ENCODE measurements around the gene MICOS13.
"Not testable (repeated sequence)": the region's sequence is repeated elsewhere in the genome, so short reads cannot be mapped to it uniquely, and the experiment has no call there.

Gene MICOS13

DNA sequence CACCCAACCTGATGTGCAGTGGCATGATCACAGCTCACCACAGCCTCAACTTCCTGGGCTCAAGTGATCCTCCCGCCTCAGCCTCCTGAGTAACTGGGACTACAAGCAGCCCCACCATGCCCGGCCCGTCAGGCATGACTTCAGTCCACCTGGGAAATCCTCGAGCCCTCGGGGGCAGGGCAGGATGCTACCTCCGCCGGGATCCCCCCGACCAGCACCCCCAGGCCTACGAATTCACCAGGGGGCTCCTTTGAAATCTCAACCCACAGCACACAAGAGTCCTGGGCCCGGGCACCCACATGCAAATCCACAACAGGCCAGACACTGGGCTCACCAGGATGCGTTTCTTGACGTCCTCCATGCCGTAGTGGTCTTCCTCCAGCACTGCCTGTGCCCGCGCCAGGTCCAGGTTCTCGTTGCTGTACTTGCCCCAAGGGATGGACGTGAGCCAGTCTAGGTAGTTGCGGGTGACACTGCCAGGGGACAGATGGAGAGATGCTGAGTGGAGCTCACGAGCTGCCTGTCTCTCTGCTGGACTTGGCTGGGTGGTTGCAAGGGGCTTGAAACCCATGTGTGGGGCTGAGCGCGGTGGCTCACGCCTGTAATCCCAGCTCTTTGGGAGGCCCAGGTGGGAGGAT lies 20.3 kb upstream of the MICOS13 start:
- DNase-seq: no peak

DNA sequence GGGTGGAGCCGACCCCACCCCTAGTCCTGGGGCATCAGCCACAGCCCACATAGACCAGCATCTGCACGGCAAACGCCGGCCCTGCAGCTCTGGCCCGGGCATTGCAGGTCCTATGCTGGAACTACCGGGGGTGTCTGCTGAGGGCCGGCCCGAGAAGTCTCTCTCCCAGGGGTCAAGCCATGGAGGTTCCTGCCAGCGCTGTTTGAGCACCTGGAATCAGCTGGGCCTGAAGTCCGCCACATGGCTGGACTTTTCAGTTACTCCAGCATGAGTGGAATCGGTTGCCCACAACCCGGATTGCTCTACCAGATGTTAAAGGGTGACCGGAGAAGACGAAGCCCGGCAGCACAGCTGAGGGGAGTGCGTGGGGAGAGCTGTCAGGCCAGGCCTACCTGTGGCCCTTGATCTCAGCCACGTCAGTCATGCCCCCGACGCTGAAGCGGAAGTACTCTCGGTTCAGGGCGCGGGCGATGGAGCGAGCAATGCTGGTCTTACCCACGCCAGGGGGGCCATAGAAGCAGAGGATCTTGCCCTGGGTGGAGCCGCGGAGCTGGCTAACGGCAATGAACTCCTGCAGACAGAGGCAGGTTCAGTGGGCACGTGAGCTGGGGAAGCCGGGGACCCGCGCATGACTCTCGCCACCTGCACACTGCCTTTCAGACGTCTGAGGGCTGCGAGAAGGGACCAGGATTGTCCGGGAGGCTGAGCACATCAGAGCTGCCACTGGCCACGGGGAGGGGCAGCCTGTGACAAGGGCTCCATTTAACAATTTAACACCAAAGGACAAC lies 18.5 kb upstream of the MICOS13 start:
- no peak for DNase-seq

DNA sequence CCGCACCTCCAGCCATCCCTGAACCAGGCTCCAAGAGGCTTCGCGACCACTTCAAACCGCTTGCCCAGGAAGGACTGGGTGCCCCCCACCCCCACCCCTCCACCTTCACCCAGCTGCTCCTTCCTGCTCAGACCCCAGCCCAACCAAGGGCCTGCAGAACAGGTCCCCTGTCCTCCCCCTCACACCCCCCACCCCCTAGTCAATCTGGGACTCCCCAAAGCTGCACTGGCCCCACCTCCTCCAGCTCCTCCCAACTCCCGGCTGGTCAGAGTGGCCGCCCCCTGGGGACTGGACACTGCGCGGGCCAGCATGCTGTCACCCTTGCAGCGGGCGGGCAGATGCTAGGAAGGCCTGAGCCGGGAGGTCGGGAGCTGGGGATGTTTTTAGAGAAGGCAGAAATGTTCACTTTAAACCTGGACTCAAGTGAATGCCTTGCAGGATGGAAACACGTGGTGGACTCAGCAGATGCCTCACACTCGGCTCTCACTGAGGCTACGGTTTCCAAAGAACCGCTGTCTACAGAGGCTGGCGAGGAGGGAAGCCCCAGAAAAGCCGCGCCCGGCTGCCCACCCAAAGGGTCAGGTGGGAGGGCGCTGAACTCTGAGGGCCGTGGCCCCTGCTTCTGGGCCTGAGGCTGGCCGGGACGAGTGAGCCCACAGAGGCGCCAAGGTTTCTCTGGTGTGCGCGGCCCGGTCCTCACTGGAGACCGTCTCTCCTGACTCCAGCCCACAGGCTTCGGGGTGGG lies 17.7 kb upstream of the MICOS13 start:
- no peak for DNase-seq

DNA sequence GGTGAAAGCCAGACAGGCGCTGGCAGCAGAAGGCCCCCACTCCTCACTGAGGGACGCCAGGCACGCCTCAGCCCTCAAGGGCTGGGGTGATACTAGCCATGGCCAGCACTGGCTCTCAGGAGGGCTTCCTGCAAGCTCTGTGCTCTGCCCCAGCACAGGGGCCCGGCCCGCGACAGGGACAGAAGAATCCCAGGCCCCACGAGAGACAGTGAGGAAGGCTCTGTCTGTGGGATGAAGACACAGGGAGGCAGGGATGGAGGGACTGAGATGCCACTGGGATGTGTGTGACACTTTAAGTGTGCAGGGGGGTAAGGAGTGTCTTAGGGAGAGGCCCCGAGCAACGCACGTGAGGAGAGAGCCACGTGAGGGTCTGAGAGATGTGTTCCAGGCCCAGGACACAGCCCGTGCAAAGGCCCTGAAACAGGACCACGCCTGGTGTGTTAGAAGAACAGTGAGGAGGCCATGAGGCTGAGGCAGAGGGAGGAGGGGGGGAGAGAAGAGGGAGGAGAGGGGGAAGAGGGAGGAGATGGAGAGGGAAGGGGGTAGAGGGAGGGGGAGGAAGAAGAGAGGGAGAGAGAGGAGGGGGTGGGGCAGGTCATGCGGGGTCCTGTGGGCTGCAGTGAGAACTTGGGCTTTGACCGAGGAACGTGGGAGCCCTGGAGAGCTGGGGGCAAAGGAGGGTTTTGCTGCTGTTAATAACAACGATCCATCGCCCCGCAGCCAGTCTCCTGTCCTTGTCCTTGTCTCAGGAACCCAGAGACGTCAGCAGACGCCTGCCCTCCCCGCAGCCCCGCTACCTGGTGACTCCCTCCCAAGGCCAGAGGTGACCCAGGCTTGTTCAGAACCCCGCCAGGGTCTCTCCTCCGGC lies 16.9 kb upstream of the MICOS13 start:
- no peak for DNase-seq

DNA sequence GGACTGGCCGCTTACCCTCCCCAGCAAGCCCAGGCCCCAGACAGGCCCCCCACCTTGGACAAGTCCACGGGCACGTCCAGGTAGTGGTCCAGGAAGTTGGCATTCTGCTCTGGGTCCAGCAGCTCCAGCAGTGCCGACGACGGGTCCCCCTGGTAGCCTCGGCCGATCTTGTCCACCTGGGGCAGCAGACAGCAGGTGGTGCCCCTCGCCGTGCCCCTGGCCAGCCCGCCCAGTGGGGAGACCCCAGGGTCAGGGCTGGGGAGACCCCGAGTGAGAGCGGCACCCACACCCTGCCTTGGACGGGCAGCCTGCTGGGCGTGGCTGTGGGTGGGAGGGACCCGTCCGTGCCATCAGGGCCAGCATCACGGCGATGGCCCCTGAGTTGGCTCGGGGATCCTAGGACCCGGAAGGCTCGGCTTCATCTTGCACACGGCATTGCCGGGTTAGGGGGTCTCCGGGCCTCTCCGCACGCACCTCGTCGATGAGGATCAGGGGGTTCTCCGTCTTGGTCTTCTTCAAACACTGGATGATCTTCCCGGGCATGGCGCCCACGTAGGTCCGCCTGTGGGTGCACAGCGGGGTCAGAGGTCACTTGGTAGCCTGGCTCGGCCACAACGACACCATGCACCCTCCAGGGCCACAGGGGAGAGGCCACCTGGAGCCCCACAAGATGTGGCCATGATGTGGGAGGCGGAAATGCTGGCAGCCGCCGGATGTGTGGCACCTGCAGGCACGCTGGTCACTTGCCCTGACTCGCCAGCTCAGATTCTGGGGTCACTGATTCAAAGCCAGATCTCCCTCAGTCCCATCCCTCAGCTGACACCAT lies 16.1 kb upstream of the MICOS13 start:
- no peak for DNase-seq

DNA sequence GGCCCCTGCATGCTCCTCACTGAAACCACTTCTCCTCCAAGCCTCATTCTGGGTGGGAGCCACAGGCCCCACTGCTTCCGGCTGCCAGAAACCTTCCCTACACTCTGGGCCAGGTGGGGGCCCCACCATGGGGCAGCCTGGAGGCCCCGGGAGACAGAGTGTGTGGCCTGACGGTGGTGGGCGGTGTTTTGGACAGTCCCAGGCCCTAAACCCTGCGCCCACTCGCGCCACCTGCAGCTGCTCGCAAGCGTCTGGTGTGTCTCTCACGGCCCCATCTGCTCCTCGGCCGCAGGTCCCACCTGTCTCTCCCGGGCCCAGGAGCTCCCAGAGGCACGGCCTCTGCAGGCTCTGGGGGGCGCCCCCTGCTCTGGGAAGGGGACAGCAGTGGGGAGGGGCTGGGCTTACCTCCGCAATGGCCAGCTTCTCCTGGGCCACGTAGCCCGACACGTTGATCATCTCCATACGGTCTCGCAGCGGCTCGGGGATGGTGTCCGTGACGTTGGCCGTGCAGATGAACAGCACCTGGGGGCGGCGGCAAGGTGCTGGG lies 15.4 kb upstream of the MICOS13 start:
- DNase-seq: no peak

DNA sequence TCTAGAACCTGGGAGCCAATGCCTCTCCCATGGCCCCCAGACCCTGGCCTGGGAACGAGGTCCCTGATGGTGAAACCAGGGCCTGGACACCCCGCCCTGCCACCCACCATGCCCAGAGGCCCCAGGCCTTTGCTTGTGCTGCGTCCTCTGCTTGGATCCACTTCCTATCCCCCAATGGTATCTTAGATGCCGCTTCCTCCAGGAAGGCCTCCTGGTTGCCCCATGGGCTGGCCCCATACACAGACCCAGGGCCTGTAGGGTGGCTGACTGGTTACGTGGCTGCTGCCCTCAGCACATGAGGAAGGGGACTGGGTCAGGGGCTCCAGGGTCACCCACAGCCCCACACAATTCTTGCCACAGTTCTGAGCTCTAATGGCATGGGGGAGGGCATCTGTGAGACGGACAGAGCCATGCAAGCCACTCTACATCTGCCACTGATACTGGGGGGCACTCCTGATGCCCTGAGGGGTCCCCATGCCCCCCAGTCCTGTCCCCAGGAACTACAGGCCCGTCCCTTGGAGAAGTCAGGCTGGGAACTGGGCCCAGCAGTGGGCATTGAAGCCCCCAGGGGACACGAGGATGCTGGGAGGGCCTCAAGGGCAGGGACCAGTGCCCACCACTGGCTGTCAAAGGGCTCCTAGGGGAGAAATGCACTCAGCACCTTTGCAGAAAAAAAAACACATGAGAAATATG lies 14.8 kb upstream of the MICOS13 start:
- no peak for DNase-seq

DNA sequence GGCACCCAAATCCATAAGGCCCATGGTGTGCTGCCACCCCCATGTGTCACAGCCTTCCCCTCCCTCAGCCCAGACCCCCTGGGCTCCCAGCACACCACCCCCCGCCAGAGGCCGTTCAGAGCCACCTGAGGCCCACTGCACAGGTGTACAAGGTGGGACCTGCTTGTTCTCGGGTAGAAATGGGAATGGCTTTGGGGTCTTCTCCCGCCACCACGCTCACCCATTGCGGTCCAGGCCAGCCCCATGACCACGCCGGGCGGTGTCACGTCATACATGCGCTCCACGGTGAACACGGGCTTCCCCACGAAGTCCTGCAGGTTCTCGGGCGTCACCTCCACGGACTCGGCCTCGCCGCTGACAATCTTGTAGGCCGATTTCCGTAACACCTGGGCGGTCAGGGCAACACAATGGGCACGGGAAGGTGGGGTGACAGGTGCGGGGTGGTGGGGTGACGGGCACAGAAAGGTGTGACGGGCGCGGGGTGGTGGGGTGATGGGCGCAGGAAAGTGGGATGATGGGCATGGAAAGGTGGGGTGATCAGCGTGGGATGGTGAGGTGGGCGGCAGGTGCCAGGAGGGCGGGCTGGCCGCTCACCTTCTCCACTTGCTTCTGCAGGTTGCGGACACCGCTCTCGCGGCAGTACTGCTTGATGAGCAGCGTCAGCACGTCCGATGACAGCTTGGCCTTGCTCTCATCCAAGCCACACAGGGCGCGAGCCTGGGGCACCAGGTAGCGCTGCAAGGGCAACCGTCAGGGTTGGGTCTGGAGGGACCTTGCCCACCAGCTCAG lies 14.0 kb upstream of the MICOS13 start:
- no peak for DNase-seq

DNA sequence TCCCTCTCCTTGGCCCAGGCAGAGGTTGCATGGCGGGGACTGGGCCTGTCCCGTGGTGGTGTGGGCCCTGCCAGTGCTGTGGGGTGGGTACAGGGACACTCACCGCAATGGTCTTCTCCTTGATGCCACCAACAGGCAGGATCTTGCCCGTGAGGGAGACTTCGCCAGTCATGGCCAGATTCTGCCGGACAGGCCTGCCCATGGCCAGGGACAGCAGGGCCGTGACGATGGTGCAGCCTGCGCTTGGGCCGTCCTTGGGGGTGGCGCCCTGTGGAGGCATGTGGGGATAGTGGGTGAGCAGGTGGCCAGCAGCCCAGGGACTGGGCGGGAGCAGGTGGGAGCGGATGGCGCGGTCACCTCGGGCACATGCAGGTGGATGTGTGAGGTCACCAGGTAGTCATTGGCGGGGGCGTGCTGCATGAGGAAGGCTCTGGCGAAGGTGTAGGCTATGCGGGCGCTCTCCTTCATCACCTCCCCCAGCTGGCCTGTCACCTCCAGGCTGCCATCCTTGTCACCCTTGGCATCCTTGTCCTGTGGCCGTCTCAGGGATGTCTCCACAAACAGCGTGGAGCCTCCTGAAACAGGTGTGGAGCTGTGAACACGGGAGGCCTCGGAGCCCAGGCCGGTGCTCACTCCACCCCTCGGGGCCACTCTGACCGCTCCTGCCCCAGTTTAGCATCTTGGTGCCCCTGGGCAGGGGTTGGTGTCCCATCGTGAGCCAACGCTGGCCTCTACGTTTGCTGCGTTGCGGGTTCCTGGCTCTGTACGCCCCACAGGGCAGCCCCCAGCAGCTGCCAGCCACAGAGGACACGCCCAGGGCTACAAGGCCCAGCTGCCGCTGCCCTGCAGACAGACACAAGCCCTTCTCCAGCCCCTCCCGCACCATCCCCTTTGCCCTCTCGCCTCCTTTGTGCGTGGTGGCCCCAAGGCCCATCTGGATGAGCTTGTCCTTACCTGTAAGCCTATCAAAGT lies 13.2 kb upstream of the MICOS13 start:
- DNase-seq: no peak

DNA sequence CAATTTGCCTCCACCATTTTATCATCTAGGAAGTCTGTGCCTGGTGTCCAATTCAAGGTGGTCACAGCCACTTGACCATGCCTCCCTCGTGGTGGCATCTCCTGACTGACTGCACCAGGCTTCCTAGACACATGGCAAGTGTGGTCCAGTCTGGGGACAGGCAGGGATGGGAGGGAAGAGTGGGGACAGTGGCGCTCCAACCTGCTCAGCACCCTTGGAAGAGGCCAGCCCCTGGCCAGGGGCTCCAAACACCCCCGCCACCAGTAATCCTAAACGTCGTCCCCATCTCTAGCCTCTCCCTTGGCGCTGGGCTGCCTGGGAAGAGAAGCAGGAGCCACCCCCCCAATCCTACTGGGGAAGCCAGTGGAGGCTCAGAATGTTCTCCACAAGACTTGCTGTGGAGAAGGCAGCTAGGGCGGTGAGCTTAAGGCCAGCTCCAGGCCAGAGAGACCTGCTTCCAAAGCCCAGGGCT lies 12.4 kb upstream of the MICOS13 start:
- DNase-seq: no peak

DNA sequence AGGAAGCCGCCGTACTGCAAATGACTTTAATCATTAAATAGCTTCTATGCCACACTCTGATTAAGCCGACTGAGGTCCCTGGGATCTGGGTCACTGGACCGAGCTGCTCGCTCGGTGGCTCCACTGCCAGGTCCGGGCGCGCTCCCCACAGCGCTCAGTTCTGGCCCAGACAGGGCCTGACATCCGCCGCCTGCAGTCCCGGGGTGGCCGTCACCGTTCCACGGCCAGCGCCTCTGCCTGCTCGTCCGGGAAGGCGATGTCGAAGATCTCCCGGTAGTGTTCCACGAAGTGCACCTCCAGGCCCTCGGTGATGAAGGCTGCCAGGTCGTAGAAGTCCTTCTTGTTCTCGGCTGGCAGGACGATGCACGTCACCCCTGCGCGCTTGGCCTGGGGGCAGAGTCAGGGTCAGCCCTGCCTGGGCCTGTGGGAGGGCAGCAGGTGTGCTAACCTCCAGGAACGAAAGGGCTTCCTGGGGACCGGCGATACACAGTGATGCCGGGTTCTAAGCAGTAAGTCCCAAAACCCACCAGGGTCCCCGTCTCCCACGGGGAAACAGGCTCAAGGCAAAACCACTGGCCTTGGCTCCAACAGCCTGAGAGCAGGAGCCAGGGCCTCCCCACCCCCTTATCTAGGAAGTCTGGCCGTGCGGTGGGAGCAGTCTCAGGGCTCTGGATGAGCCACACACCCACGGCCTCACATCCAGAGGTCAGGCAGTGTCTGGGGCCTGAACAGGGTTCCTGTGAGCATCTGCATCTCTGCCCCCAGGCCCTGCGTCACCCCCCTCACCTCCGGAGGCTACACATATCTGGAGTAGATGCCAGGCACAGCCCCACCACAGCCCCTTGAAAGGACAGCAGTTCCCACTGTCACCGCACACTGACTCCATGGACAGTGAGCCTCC lies 11.8 kb upstream of the MICOS13 start:
- DNase-seq: peak in 1 of 2 experiments; percentile 29

DNA sequence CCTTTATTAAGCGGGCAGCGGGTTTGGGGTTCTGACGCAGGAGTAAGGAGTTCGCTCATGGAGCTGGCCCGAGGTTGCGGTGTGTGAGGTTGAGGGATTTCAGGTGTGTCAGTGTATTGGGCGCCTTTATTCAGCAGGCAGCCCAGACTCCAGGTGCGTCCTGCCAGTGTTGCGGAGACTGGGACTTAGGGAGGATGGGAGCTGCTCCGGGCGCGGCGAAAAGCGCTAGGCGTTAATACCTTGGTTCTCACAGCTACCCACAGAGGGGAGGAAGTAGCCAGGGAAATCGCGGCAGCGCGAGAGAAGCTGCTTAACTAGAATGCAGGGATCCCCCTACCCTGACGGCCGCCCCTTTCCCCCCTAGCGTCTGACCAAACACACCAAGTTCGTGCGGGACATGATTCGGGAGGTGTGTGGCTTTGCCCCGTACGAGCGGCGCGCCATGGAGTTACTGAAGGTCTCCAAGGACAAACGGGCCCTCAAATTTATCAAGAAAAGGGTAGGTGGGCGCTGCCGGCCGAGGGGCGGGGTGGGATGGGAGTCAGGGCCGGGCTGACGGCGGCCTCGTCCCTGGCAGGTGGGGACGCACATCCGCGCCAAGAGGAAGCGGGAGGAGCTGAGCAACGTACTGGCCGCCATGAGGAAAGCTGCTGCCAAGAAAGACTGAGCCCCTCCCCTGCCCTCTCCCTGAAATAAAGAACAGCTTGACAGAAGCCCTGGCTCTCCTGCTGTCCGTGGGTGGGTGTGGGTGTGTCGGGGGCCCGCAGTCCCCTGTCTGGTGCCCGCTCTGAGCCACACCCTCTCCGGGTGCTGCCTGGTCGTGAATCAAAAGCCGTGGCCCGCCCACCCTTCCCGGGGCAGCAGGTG lies 10.9 kb upstream of the MICOS13 start:
- DNase-seq: peak in 1 of 2 experiments; percentile 74

DNA sequence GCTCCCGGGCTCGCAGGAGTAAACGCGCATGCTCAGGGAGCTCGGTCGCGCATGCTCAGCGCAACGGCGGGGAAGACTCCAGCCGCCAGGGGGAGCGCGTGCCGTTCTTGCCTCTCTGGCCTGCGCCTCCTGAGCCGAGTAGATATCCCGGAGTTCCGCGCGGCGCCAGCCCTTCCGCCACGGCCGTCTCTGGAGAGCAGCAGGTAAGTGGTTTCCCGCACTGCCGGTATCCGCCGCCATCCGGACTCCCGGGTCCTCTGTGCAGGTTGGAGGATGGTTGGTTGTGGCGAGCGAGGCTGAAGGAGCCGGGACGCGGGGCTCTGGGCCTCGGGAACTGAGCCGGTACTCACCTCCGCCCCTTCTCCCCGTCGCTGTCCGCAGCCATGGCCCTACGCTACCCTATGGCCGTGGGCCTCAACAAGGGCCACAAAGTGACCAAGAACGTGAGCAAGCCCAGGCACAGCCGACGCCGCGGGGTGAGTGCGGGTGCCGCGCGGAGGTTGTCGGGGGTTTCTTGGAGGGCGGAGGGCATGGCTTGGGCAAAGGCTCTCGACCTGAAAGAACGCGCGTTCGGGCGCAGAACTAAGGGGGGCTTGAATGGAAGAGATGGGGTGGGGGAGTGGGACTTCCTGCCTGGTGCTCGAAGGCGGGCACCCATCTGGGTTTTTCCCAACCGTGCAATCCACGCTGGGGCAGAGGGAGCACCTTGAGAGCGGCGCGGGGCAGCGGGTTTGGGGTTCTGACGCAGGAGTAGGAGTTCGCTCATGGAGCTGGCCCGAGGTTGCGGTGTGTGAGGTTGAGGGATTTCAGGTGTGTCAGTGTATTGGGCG lies 10.0 kb upstream of the MICOS13 start, which contains the start of gene RPL36:
Gene RPL36, plus strand, starts transcription at position 171 of the 830 bp plus-strand sequence. Its CDS starts 213 bp downstream, at position 384.
- peak; percentile 94 to 99 for DNase-seq

DNA sequence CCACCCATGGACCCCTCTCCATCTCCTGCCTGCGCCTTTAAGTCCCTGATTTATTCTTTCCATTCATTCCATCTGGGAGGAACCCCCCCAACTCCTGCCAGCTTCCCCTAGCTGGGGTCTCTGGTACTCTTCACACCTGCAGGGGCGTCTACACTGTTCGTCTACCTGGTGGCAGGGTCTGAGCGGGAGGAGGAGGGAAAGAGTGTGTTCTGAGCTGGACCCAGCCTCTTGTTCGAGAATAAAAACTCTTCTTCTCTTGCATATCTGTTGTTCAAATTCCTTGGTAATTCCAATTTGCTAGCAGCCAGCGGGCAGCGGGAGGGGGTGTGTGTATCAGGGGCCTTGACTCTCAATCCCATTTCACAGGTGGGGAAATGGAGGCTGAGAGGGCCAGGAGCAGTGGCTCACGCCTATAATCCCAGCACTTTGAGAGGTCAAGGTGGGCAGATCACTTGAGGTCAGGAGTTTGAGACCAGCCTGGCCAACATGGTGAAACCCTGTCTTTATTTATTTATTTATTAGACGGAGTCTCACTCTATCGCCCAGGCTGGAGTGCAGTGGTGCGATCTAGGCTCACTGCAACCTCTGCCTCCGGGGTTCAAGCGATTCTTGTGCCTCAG lies 8.1 kb upstream of the MICOS13 start:
- DNase-seq: not testable (repeated sequence)
